Measurements from ENCODE around the gene C4B. TPM values are rescaled to one million over a fixed set of nuclear protein-coding genes. Genes with fewer than 3 reads are reported as not detected.
"Not testable (repeated sequence)": the region's sequence is repeated elsewhere in the genome, so short reads cannot be mapped to it uniquely, and the experiment has no call there.

The C4B gene
- total RNA-seq, 1 experiment from 2014 or later: 6.3 TPM

- ChIA-PET RAD21 (ENCODE audit: low non-redundant PET in 1 of 2, low total read pairs in 2 of 2, uncharacterized antibody in 2 of 2, unreplicated experiment in 2 of 2) (no interaction called here), POLR2A (no interaction called here), CTCF (interaction anchor here (0.7 to 0.8 kb wide), 4 partner anchors 11 to 150 kb away, joined by 3 to 5 read pairs (median 3); no protein-coding TSS in a partner anchor)
- H3K79me2 ChIP-seq (ENCODE audit: insufficient read depth, low read length): no peaks in the 10 kb centered on the region
- no peaks in the 10 kb centered on the region for H3K27me3 ChIP-seq (ENCODE audit: insufficient read depth, low read length)
- peaks cover 9 to 27% of the 10 kb centered on the region in 2 experiments for H3K4me1 ChIP-seq (ENCODE audit: control insufficient read depth in 1 of 2, insufficient read depth in 2 of 2, low read length in 2 of 2)
- ATAC-seq: peak; percentile 94
- intact Hi-C loops (cut with micrococcal nuclease): no loop called here
- no peaks in the 10 kb centered on the region for H4K20me1 ChIP-seq (ENCODE audit: insufficient read depth)
- peak overlapping the region; percentile 26; the same call in 1 of the 2 replicates for H3K9ac ChIP-seq (ENCODE audit: low read length)
- H3K9me2 ChIP-seq (ENCODE audit: insufficient read depth): no peaks in the 10 kb centered on the region
- no TSS peak for BruUV-seq (replicated peaks)
- H3K4me2 ChIP-seq (ENCODE audit: low read length): peak overlapping the region; percentile 67
- no peak overlapping the region for H2AFZ ChIP-seq (ENCODE audit: low read depth, low read length, poor library complexity, severe bottlenecking)
- peak; percentile 34 for DNase-seq (ENCODE audit: low read depth, low spot score)
- H3K4me3 ChIP-seq (replicated peaks in 1 of 2; ENCODE audit: low read depth in 1 of 2, low read length in 2 of 2): no peak overlapping the region
- H3K27ac ChIP-seq (ENCODE audit: low read depth, low read length): no peak overlapping the region
- no peaks in the 10 kb centered on the region for H3K36me3 ChIP-seq (ENCODE audit: control insufficient read depth in 1 of 2, insufficient read depth in 2 of 2, low read length in 2 of 2)
- H3K9me3 ChIP-seq (ENCODE audit: control insufficient read depth in 1 of 2, insufficient read depth in 1 of 2, low read depth in 1 of 2, low read length in 2 of 2): no peaks in the 10 kb centered on the region
- TF ChIP-seq, protein P1, sequence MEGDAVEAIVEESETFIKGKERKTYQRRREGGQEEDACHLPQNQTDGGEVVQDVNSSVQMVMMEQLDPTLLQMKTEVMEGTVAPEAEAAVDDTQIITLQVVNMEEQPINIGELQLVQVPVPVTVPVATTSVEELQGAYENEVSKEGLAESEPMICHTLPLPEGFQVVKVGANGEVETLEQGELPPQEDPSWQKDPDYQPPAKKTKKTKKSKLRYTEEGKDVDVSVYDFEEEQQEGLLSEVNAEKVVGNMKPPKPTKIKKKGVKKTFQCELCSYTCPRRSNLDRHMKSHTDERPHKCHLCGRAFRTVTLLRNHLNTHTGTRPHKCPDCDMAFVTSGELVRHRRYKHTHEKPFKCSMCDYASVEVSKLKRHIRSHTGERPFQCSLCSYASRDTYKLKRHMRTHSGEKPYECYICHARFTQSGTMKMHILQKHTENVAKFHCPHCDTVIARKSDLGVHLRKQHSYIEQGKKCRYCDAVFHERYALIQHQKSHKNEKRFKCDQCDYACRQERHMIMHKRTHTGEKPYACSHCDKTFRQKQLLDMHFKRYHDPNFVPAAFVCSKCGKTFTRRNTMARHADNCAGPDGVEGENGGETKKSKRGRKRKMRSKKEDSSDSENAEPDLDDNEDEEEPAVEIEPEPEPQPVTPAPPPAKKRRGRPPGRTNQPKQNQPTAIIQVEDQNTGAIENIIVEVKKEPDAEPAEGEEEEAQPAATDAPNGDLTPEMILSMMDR (IDR thresholded peaks at IDR 0.05 in 2 of 3, conservative IDR thresholded peaks at IDR 0.05 in 1 of 3; ENCODE audit: borderline replicate concordance in 1 of 3, insufficient read depth in 1 of 3, low read depth in 2 of 3, low read length in 2 of 3): peak; percentile 51 to 76 (median 67)
- TF ChIP-seq RAD21 (IDR thresholded peaks at IDR 0.05; ENCODE audit: low read depth) (peak; percentile 59), FOSL1 (IDR thresholded peaks at IDR 0.05; ENCODE audit: low read depth) (no peak), ZNF274 (IDR thresholded peaks at IDR 0.05; ENCODE audit: low read depth, low read length) (no peak)
Measured at GRCh38 chr6:32047855-32048766, 33.5 kb downstream of the C4B start.

- CTCF ChIA-PET; POLR2A ChIA-PET; BruUV-seq (replicated peaks); H3K27me3 ChIP-seq (ENCODE audit: insufficient read depth, low read length); H3K79me2 ChIP-seq (ENCODE audit: insufficient read depth, low read length); H3K9ac ChIP-seq (ENCODE audit: low read length); ATAC-seq; RAD21 ChIA-PET (ENCODE audit: low non-redundant PET in 1 of 2, low total read pairs in 2 of 2, uncharacterized antibody in 2 of 2, unreplicated experiment in 2 of 2); DNase-seq (ENCODE audit: low read depth, low spot score); H3K9me3 ChIP-seq (ENCODE audit: control insufficient read depth in 1 of 2, insufficient read depth in 1 of 2, low read depth in 1 of 2, low read length in 2 of 2); H3K9me2 ChIP-seq (ENCODE audit: insufficient read depth); H2AFZ ChIP-seq (ENCODE audit: low read depth, low read length, poor library complexity, severe bottlenecking); H3K4me2 ChIP-seq (ENCODE audit: low read length); intact Hi-C loops (cut with micrococcal nuclease); H3K27ac ChIP-seq (ENCODE audit: low read depth, low read length); H3K36me3 ChIP-seq (ENCODE audit: control insufficient read depth in 1 of 2, insufficient read depth in 2 of 2, low read length in 2 of 2); H4K20me1 ChIP-seq (ENCODE audit: insufficient read depth); H3K4me3 ChIP-seq (replicated peaks in 1 of 2; ENCODE audit: low read depth in 1 of 2, low read length in 2 of 2): not testable (repeated sequence)
- peaks cover 9 to 27% of the 10 kb centered on the region in 2 experiments for H3K4me1 ChIP-seq (ENCODE audit: control insufficient read depth in 1 of 2, insufficient read depth in 2 of 2, low read length in 2 of 2)
Measured at GRCh38 chr6:32049149-32049548, 34.6 kb downstream of the C4B start.

DNA sequence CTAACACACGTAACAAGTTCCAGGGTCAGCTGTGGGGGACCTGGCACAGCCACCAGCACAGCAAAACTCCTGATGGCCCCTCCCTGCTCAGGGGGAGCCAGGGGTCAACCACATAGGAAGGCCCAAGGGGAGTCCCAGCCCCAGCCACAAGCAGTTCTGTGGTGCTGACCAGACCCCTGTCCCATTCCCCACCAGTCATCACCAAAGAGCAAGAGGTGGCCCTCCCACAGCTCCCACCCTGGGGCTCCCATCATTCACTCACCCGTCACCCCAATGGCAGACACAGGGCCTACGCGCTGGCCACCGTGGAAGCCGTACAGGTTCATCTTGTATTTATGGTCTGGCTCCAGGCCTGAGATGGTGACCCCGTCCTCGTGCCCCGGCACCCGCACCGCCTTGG, 35.1 kb downstream of the C4B start:
- ATAC-seq; intact Hi-C loops (cut with micrococcal nuclease); H3K9me3 ChIP-seq (ENCODE audit: control insufficient read depth in 1 of 2, insufficient read depth in 1 of 2, low read depth in 1 of 2, low read length in 2 of 2); H2AFZ ChIP-seq (ENCODE audit: low read depth, low read length, poor library complexity, severe bottlenecking); H3K4me2 ChIP-seq (ENCODE audit: low read length); CTCF ChIA-PET; H3K9me2 ChIP-seq (ENCODE audit: insufficient read depth); H3K27me3 ChIP-seq (ENCODE audit: insufficient read depth, low read length); H3K4me3 ChIP-seq (replicated peaks in 1 of 2; ENCODE audit: low read depth in 1 of 2, low read length in 2 of 2); H4K20me1 ChIP-seq (ENCODE audit: insufficient read depth); BruUV-seq (replicated peaks); H3K9ac ChIP-seq (ENCODE audit: low read length); DNase-seq (ENCODE audit: low read depth, low spot score); H3K27ac ChIP-seq (ENCODE audit: low read depth, low read length); H3K36me3 ChIP-seq (ENCODE audit: control insufficient read depth in 1 of 2, insufficient read depth in 2 of 2, low read length in 2 of 2); H3K79me2 ChIP-seq (ENCODE audit: insufficient read depth, low read length); POLR2A ChIA-PET; RAD21 ChIA-PET (ENCODE audit: low non-redundant PET in 1 of 2, low total read pairs in 2 of 2, uncharacterized antibody in 2 of 2, unreplicated experiment in 2 of 2): not testable (repeated sequence)
- peaks cover 9 to 27% of the 10 kb centered on the region in 2 experiments for H3K4me1 ChIP-seq (ENCODE audit: control insufficient read depth in 1 of 2, insufficient read depth in 2 of 2, low read length in 2 of 2)

All from HCT116 (cell line).